HL-60 (cell line): Measurements from ENCODE around the gene ARHGEF1.

Source experiments
- GABPA ChIP-seq: IDR thresholded peaks from 2 replicates; pipeline ENCODE4 v1.6.1; 2012; ENCODE audit warnings: low read depth
- POLR2AphosphoS5 ChIP-seq: IDR thresholded peaks from 2 replicates; pipeline ENCODE4 v1.6.1; 2012; ENCODE audit warnings: low read depth
- TF ChIP-seq, protein P1 (sequence below): IDR thresholded peaks from one replicate; pipeline ENCODE4 v1.5.1; 2011; ENCODE audit warnings: low read length, control low read depth, inconsistent platforms; ENCODE audit not compliant: insufficient read depth
- TF ChIP-seq, protein P2 (sequence below): IDR thresholded peaks from 2 replicates; pipeline ENCODE4 v1.6.1; 2012; ENCODE audit warnings: low read depth; ENCODE audit not compliant: insufficient replicate concordance

DNA sequence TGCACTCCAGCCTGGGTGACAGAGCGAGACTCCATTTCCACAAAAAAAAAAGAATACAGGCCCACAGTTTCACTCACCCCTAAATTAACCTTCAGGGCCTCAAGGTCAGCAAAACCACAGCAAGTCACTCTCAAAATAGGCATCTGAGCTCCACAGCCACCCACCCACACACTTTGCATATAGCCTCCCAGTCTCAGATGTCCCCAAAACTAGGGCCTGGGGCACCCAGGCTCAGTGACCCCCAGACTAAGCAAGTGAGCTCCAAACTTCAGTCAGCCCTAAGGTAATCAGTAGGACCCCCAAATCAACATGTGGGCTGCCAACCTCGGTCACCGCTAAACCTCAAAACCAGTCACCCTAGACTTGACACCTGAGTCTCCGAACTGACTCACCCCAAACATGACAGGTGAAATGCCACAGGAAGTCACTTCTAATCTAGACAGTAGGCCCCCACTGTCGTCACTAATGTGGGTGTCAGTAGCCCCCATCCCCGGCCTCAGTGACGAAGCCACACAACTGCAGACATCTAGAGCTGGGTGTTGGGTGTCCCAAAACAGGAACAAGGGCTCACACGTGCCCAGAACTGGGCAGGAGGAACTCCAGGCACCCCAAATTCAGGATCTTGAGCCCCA lies 62.3 kb downstream of the ARHGEF1 start:
- TF ChIP-seq, protein P1, sequence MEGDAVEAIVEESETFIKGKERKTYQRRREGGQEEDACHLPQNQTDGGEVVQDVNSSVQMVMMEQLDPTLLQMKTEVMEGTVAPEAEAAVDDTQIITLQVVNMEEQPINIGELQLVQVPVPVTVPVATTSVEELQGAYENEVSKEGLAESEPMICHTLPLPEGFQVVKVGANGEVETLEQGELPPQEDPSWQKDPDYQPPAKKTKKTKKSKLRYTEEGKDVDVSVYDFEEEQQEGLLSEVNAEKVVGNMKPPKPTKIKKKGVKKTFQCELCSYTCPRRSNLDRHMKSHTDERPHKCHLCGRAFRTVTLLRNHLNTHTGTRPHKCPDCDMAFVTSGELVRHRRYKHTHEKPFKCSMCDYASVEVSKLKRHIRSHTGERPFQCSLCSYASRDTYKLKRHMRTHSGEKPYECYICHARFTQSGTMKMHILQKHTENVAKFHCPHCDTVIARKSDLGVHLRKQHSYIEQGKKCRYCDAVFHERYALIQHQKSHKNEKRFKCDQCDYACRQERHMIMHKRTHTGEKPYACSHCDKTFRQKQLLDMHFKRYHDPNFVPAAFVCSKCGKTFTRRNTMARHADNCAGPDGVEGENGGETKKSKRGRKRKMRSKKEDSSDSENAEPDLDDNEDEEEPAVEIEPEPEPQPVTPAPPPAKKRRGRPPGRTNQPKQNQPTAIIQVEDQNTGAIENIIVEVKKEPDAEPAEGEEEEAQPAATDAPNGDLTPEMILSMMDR: no peak
- TF ChIP-seq, protein P2, sequence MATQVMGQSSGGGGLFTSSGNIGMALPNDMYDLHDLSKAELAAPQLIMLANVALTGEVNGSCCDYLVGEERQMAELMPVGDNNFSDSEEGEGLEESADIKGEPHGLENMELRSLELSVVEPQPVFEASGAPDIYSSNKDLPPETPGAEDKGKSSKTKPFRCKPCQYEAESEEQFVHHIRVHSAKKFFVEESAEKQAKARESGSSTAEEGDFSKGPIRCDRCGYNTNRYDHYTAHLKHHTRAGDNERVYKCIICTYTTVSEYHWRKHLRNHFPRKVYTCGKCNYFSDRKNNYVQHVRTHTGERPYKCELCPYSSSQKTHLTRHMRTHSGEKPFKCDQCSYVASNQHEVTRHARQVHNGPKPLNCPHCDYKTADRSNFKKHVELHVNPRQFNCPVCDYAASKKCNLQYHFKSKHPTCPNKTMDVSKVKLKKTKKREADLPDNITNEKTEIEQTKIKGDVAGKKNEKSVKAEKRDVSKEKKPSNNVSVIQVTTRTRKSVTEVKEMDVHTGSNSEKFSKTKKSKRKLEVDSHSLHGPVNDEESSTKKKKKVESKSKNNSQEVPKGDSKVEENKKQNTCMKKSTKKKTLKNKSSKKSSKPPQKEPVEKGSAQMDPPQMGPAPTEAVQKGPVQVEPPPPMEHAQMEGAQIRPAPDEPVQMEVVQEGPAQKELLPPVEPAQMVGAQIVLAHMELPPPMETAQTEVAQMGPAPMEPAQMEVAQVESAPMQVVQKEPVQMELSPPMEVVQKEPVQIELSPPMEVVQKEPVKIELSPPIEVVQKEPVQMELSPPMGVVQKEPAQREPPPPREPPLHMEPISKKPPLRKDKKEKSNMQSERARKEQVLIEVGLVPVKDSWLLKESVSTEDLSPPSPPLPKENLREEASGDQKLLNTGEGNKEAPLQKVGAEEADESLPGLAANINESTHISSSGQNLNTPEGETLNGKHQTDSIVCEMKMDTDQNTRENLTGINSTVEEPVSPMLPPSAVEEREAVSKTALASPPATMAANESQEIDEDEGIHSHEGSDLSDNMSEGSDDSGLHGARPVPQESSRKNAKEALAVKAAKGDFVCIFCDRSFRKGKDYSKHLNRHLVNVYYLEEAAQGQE: no peak
- TF ChIP-seq POLR2AphosphoS5 (no peak), GABPA (no peak)
